Smooth muscle cell (in vitro differentiated cells): Measurements from ENCODE around the gene GALT. TPM values are rescaled to one million over a fixed set of nuclear protein-coding genes. Genes with fewer than 3 reads are reported as not detected.

ENCODE experiments used
- DNase-seq: peaks from one replicate; lab custom pipeline; 2025; ENCODE audit not compliant: unreplicated experiment; lab: John Stamatoyannopoulos, UW
- H2AFZ ChIP-seq: fragments of 200-600 bp; sonication (generic); 2 replicates; pipeline ENCODE4 v1.6.0; 2016; ENCODE audit warnings: antibody characterized with exemption, low read depth, mild to moderate bottlenecking
- H3F3A ChIP-seq: fragments of 200-600 bp; sonication (generic); 2 replicates; pipeline ENCODE4 v1.6.0; 2017; ENCODE audit warnings: antibody characterized with exemption, low read depth
- H3K27ac ChIP-seq: fragments of 200-600 bp; sonication (generic); 2 replicates; pipeline ENCODE4 v1.5.1; 2016; ENCODE audit warnings: low read depth, mild to moderate bottlenecking
- H3K27me3 ChIP-seq: fragments of 200-600 bp; sonication (generic); 2 replicates; pipeline ENCODE4 v1.6.1; 2016; ENCODE audit warnings: low read depth, mild to moderate bottlenecking
- H3K36me3 ChIP-seq: fragments of 200-600 bp; sonication (generic); 2 replicates; pipeline ENCODE4 v1.5.1; 2016; ENCODE audit warnings: low read depth
- H3K4me1 ChIP-seq: fragments of 200-600 bp; sonication (generic); 2 replicates; pipeline ENCODE4 v1.5.1; 2016; ENCODE audit warnings: low read depth
- H3K4me2 ChIP-seq: fragments of 200-600 bp; sonication (generic); 2 replicates; pipeline ENCODE4 v1.6.0; 2016; ENCODE audit warnings: mild to moderate bottlenecking
- H3K4me3 ChIP-seq: fragments of 200-600 bp; sonication (generic); 2 replicates; pipeline ENCODE4 v1.5.1; 2016; ENCODE audit warnings: mild to moderate bottlenecking
- H3K79me2 ChIP-seq: fragments of 200-600 bp; sonication (generic); 2 replicates; pipeline ENCODE4 v1.6.0; 2016; ENCODE audit warnings: low read depth, mild to moderate bottlenecking
- H3K9ac ChIP-seq: fragments of 200-600 bp; sonication (generic); 2 replicates; pipeline ENCODE4 v1.6.0; 2016; ENCODE audit warnings: low read depth
- H3K9me3 ChIP-seq: fragments of 200-600 bp; sonication (generic); replicated peaks from 2 replicates; pipeline ENCODE4 v1.5.1; 2016; ENCODE audit warnings: low read depth
- H4K20me1 ChIP-seq: fragments of 200-600 bp; sonication (generic); 2 replicates; pipeline ENCODE4 v1.6.0; 2016; ENCODE audit warnings: low read depth
- CTCF ChIP-seq: fragments of 200-600 bp; sonication (generic); IDR thresholded peaks from 2 replicates; pipeline ENCODE4 v1.5.1; 2017; ENCODE audit warnings: borderline replicate concordance, mild to moderate bottlenecking, antibody characterized with exemption; ENCODE audit not compliant: insufficient read depth, poor library complexity, severe bottlenecking
- WGBS: methylation state at CpG from one replicate; pipeline ENCODE4 v1.1.7; 2016; ENCODE audit warnings: low lambda C conversion rate; 5-methylcytosine and 5-hydroxymethylcytosine counted together
- polyA plus RNA-seq: library from polyadenylated mRNA; unstranded; fragments of >200 nt; fragmentation: Nextera tagmentation; extraction: Ambion mirVana; gene quantifications from 2 replicates; pipeline ENCODE4 v1.2.1, GENCODE V29; 2016
- total RNA-seq: library from RNA; depleted of rRNA; stranded (reverse); fragments of >200 nt; gene quantifications from 2 replicates; pipeline ENCODE4 v1.2.3, GENCODE V29; 2014

Gene GALT
- total and polyA plus RNA-seq, 2 experiments from 2014 or later = 32.9 to 46.4 TPM

GRCh38 chr9:34601937-34602573, 44.4 kb upstream of the GALT start:
- DNase-seq = no peak

GRCh38 chr9:34603610-34604231, 42.8 kb upstream of the GALT start:
- Histone ChIP-seq H3K9ac (no peak overlapping the region), H3K79me2 (no peaks in the 10 kb centered on the region), H2AFZ (no peak overlapping the region), H3K27ac (no peak overlapping the region), H3K4me1 (no peaks in the 10 kb centered on the region), H3K36me3 (no peaks in the 10 kb centered on the region), H3K27me3 (no peaks in the 10 kb centered on the region), H3K4me2 (no peak overlapping the region), H3F3A (no peaks in the 10 kb centered on the region), H3K9me3 (no peaks in the 10 kb centered on the region), H3K4me3 (no peak overlapping the region), H4K20me1 (no peaks in the 10 kb centered on the region)
- WGBS = 48% methylated on average over 4 of the region's 4 CpGs
- peak; percentile 93 for TF ChIP-seq CTCF
- peak; percentile 50 for DNase-seq

More at GRCh38 chr9:34601937-34602573, 44.4 kb upstream of the GALT start:
- Histone ChIP-seq H4K20me1 (no peaks in the 10 kb centered on the region), H3K27me3 (no peaks in the 10 kb centered on the region), H2AFZ (no peak overlapping the region), H3K9ac (no peak overlapping the region), H3F3A (no peaks in the 10 kb centered on the region), H3K4me1 (no peaks in the 10 kb centered on the region), H3K4me2 (no peak overlapping the region), H3K9me3 (no peaks in the 10 kb centered on the region), H3K27ac (no peak overlapping the region), H3K36me3 (no peaks in the 10 kb centered on the region), H3K79me2 (no peaks in the 10 kb centered on the region), H3K4me3 (no peak overlapping the region)
- WGBS = 66% methylated on average over 6 of the region's 6 CpGs
- TF ChIP-seq CTCF = no peak

GRCh38 chr9:34606190-34606589, 40.3 kb upstream of the GALT start:
- no peak overlapping the region for H3K4me2 ChIP-seq
- no peak overlapping the region for H3K4me3 ChIP-seq
- H2AFZ ChIP-seq = no peak overlapping the region
- no peaks in the 10 kb centered on the region for H3K9me3 ChIP-seq
- H4K20me1 ChIP-seq = no peaks in the 10 kb centered on the region
- no peaks in the 10 kb centered on the region for H3K79me2 ChIP-seq
- H3F3A ChIP-seq = no peaks in the 10 kb centered on the region
- no peaks in the 10 kb centered on the region for H3K36me3 ChIP-seq
- DNase-seq = no peak
- TF ChIP-seq CTCF = no peak
- H3K9ac ChIP-seq = no peak overlapping the region
- H3K27ac ChIP-seq = no peak overlapping the region
- H3K27me3 ChIP-seq = no peaks in the 10 kb centered on the region
- peaks cover 4% of the 10 kb centered on the region for H3K4me1 ChIP-seq

- Histone ChIP-seq H3K4me3 (no peak overlapping the region), H3K9ac (no peak overlapping the region), H3K79me2 (peaks cover 3% of the 10 kb centered on the region), H4K20me1 (no peaks in the 10 kb centered on the region), H3K4me1 (peaks cover 7% of the 10 kb centered on the region), H3K27me3 (no peaks in the 10 kb centered on the region), H3K27ac (no peak overlapping the region), H3K4me2 (no peak overlapping the region), H3F3A (no peaks in the 10 kb centered on the region), H3K36me3 (no peaks in the 10 kb centered on the region), H2AFZ (no peak overlapping the region), H3K9me3 (no peaks in the 10 kb centered on the region)
- 87% methylated on average over 3 of the region's 3 CpGs for WGBS
- DNase-seq = no peak
- no peak for TF ChIP-seq CTCF
Observed at GRCh38 chr9:34606905-34607304, 39.6 kb upstream of the GALT start.
